CD14-positive monocyte (primary cell): ENCODE data around the gene MEIG1. TPM values are rescaled to one million over a fixed set of nuclear protein-coding genes. Genes with fewer than 3 reads are reported as not detected.
"Not testable (repeated sequence)": the region's sequence is repeated elsewhere in the genome, so short reads cannot be mapped to it uniquely, and the experiment has no call there.

Experiments used
- DNase-seq, 3 donors: peaks; one replicate each; pipeline ENCODE4 v3.0.0-alpha.2; 2011 to 2022
- H2AFZ ChIP-seq: 2 replicates; pipeline ENCODE4 v1.6.0; 2012; ENCODE audit warnings: mild to moderate bottlenecking, low read depth, low read length, inconsistent platforms; ENCODE audit not compliant: insufficient read depth, poor library complexity, severe bottlenecking
- H3K27ac ChIP-seq, 2 donors: 1 replicate in 1 of 2; 2 replicates in 1 of 2; pipeline ENCODE4 v1.5.1; 2012 to 2013; ENCODE audit warnings: low read length in 2 of 2, control low read depth in 1 of 2, inconsistent platforms in 1 of 2, low read depth in 1 of 2, mild to moderate bottlenecking in 1 of 2
- H3K27me3 ChIP-seq, 2 donors: one replicate each; pipeline versions ENCODE4 v1.6.0 to v1.6.1; 2011 to 2013; ENCODE audit warnings: low read length in 2 of 2; ENCODE audit not compliant: control insufficient read depth in 2 of 2, insufficient read depth in 2 of 2
- H3K36me3 ChIP-seq, 2 donors: replicated peaks in 1 of 2; 1 replicate in 1 of 2; 2 replicates in 1 of 2; pipeline versions ENCODE4 v1.5.1 to v1.6.1; 2012 to 2013; ENCODE audit warnings: low read length in 2 of 2, control low read depth in 1 of 2, inconsistent platforms in 1 of 2, mild to moderate bottlenecking in 1 of 2; ENCODE audit not compliant: insufficient read depth in 2 of 2, control insufficient read depth in 1 of 2
- H3K4me1 ChIP-seq, 2 donors: 1 replicate in 1 of 2; 2 replicates in 1 of 2; pipeline versions ENCODE4 v1.5.1 to v1.6.1; 2012 to 2013; ENCODE audit warnings: low read length in 2 of 2, control low read depth in 1 of 2, inconsistent platforms in 1 of 2, mild to moderate bottlenecking in 1 of 2, moderate library complexity in 1 of 2; ENCODE audit not compliant: insufficient read depth in 2 of 2, control insufficient read depth in 1 of 2
- H3K4me2 ChIP-seq: replicated peaks from 2 replicates; pipeline ENCODE3; 2012; ENCODE audit warnings: low read length, moderate library complexity, mild to moderate bottlenecking; ENCODE audit not compliant: poor library complexity, severe bottlenecking; ENCODE audit errors: extremely low read depth
- H3K4me3 ChIP-seq, 3 experiments: fragments of 200-600 bp in 1 of 3; sonication (generic) in 1 of 3; replicated peaks in 1 of 3; 1 replicate in 2 of 3; 2 replicates in 1 of 3; pipeline ENCODE4 v1.5.1; 2011 to 2013; ENCODE audit warnings: low read length in 3 of 3, mild to moderate bottlenecking in 3 of 3, control low read depth in 2 of 3, low read depth in 2 of 3, inconsistent platforms in 1 of 3, moderate library complexity in 1 of 3
- H3K79me2 ChIP-seq: 2 replicates; pipeline ENCODE4 v1.6.0; 2012; ENCODE audit warnings: mild to moderate bottlenecking, control low read depth, inconsistent platforms, low read length, moderate library complexity; ENCODE audit not compliant: insufficient read depth
- H3K9ac ChIP-seq: 2 replicates; pipeline ENCODE4 v1.6.0; 2017; ENCODE audit warnings: low read length, mild to moderate bottlenecking; ENCODE audit not compliant: insufficient read depth, poor library complexity, severe bottlenecking
- H3K9me3 ChIP-seq, 2 donors: replicated peaks in 1 of 2; 1 replicate in 1 of 2; 2 replicates in 1 of 2; pipeline versions ENCODE4 v1.5.1 to v1.6.1; 2012 to 2013; ENCODE audit warnings: low read length in 2 of 2, control low read depth in 1 of 2; ENCODE audit not compliant: control insufficient read depth in 1 of 2, insufficient read depth in 1 of 2
- H4K20me1 ChIP-seq: 2 replicates; pipeline ENCODE4 v1.6.0; 2012; ENCODE audit warnings: mild to moderate bottlenecking, low read length, control low read depth, moderate library complexity; ENCODE audit not compliant: insufficient read depth
- H3K27ac Mint-ChIP-seq, 7 donors: one replicate each; pipeline ENCODE4 v1.8.0; 2020; ENCODE audit warnings: mild to moderate bottlenecking in 7 of 7, mixed read lengths in 7 of 7, moderate library complexity in 6 of 7, inconsistent platforms in 2 of 7
- H3K27me3 Mint-ChIP-seq, 3 donors: one replicate each; pipeline ENCODE4 v1.8.0; 2021 to 2022; ENCODE audit warnings: low read depth in 3 of 3, mild to moderate bottlenecking in 3 of 3, mixed read lengths in 3 of 3, moderate library complexity in 3 of 3, inconsistent platforms in 1 of 3
- H3K36me3 Mint-ChIP-seq, 2 donors: one replicate each; pipeline ENCODE4 v1.8.0; 2020; ENCODE audit warnings: mixed read lengths in 2 of 2, inconsistent platforms in 1 of 2, mild to moderate bottlenecking in 1 of 2
- H3K4me1 Mint-ChIP-seq: one replicate; pipeline ENCODE4 v1.8.0; 2020; ENCODE audit warnings: mild to moderate bottlenecking, mixed read lengths
- H3K4me3 Mint-ChIP-seq, 2 donors: one replicate each; pipeline ENCODE4 v1.8.0; 2020; ENCODE audit warnings: mild to moderate bottlenecking in 2 of 2, mixed read lengths in 2 of 2, moderate library complexity in 1 of 2
- H3K9me3 Mint-ChIP-seq, 7 donors: one replicate each; pipeline ENCODE4 v1.8.0; 2020 to 2022; ENCODE audit warnings: mixed read lengths in 7 of 7, mild to moderate bottlenecking in 6 of 7, moderate library complexity in 6 of 7, inconsistent platforms in 2 of 7
- WGBS: methylation state at CpG from one replicate; pipeline ENCODE4 v1.1.5; 2013; ENCODE audit warnings: missing lambda C conversion rate; ENCODE audit not compliant: insufficient coverage; 5-methylcytosine and 5-hydroxymethylcytosine counted together
- intact Hi-C, 2 donors: fragments of 100-400 bp; cut with micrococcal nuclease; formaldehyde crosslinking; loops; one replicate each; pipeline versions ENCODE4 v1.15.0 to v1.15.1; 2023
- polyA plus RNA-seq, 3 donors: library from polyadenylated mRNA; depleted of rRNA in 1 of 3; unstranded in 2 of 3; stranded (reverse) in 1 of 3; fragments of 300-500 nt in 2 of 3; fragments of >200 nt in 1 of 3; fragmentation: Illumina TruSeq in 2 of 3; gene quantifications; 1 replicate in 2 of 3; 2 replicates in 1 of 3; pipeline ENCODE4 v1.2.3, GENCODE V29; 2012 to 2021
- TF ChIP-seq, protein P1 (sequence below): fragments of 200-600 bp; IDR thresholded peaks from one replicate; pipeline ENCODE4 v1.8.0; 2022; ENCODE audit warnings: antibody characterized with exemption, mild to moderate bottlenecking

The MEIG1 gene
- polyA plus RNA-seq, 3 donors, result 0.47 TPM; not detected in 2

DNA sequence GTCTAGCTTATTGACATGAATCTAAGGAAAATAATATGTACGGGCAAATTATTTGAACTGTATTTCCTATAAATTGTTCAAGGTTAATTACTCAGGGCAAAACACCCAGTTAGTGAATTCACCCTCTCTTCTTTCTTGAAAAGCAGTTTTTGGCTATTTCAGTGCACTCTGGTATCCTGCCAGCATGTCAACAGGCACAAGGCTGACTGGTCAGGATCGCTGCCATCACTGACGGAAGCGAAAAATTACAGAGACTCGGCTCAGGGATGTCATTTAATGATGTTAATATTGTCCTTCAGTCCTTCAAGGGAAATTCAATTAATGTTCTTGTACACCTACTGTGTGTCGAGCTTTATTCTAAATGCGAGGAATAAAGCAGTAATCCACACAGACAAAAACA, 56.3 kb downstream of the MEIG1 start:
- H4K20me1 ChIP-seq, result no peaks in the 10 kb centered on the region
- no peak for DNase-seq
- Mint-ChIP-seq H3K9me3 (no peaks in the 10 kb centered on the region), H3K4me3 (no peak overlapping the region), H3K27ac (no peak overlapping the region), H3K27me3 (peaks cover 2 to 3% (median 2%) of the 10 kb centered on the region in 3 donors), H3K4me1 (no peaks in the 10 kb centered on the region), H3K36me3 (no peaks in the 10 kb centered on the region)
- no peaks in the 10 kb centered on the region for H3K36me3 ChIP-seq
- no peak overlapping the region for H3K4me2 ChIP-seq
- intact Hi-C loops, result no loop called here
- WGBS, result 80% methylated on average over 1 of the region's 7 CpGs
- no peaks in the 10 kb centered on the region for H3K9me3 ChIP-seq
- no peaks in the 10 kb centered on the region for H3K27me3 ChIP-seq
- no peak overlapping the region for H3K4me3 ChIP-seq
- no peak overlapping the region for H3K27ac ChIP-seq
- H3K4me1 ChIP-seq, result no peaks in the 10 kb centered on the region
- no peak overlapping the region for H3K9ac ChIP-seq
- TF ChIP-seq, protein P1, sequence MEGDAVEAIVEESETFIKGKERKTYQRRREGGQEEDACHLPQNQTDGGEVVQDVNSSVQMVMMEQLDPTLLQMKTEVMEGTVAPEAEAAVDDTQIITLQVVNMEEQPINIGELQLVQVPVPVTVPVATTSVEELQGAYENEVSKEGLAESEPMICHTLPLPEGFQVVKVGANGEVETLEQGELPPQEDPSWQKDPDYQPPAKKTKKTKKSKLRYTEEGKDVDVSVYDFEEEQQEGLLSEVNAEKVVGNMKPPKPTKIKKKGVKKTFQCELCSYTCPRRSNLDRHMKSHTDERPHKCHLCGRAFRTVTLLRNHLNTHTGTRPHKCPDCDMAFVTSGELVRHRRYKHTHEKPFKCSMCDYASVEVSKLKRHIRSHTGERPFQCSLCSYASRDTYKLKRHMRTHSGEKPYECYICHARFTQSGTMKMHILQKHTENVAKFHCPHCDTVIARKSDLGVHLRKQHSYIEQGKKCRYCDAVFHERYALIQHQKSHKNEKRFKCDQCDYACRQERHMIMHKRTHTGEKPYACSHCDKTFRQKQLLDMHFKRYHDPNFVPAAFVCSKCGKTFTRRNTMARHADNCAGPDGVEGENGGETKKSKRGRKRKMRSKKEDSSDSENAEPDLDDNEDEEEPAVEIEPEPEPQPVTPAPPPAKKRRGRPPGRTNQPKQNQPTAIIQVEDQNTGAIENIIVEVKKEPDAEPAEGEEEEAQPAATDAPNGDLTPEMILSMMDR, result no peak
- no peaks in the 10 kb centered on the region for H3K79me2 ChIP-seq
- H2AFZ ChIP-seq, result no peak overlapping the region

DNA sequence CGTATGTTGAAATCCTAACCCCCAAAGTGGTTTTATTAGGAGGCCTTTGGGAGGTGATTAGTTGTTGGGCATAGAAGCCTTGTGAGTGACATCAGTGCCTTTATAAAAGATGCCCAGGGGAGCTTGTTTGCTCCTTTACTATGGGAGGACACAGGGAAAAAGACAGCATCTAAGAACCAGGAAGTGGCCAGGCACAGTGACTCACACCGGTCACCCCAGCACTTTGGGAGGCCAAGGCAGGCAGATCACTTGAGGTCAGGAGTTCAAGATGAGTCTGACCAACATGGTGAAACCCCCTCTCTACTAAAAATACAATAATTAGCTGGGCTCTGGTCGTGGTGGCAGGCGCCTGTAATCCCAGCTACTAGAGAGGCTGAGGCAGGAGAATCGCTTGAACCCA, 61.8 kb downstream of the MEIG1 start:
- H2AFZ ChIP-seq, H3K36me3 ChIP-seq, H3K4me3 Mint-ChIP-seq, H3K27me3 Mint-ChIP-seq, H3K4me3 ChIP-seq, H3K9ac ChIP-seq, H3K4me1 ChIP-seq, H3K9me3 ChIP-seq, intact Hi-C loops, H3K79me2 ChIP-seq, H4K20me1 ChIP-seq, H3K4me2 ChIP-seq, H3K27me3 ChIP-seq, H3K27ac ChIP-seq, H3K9me3 Mint-ChIP-seq, H3K36me3 Mint-ChIP-seq: not testable (repeated sequence)
- Mint-ChIP-seq H3K4me1 (peaks cover 13% of the 10 kb centered on the region), H3K27ac (peak overlapping the region in 4 of 7 donors; percentile 2 to 58 (median 32))
- no CpG with 5 or more reads among the region's 5 CpGs for WGBS
- peak; percentile 44 to 80 (median 49) for DNase-seq

Other genes with a start within 250 kb of the MEIG1 start
- 10 to 100 TPM; 27.2 to 68.5 (median 28.4) TPM for gene FAM107B, start 184.5 kb upstream of the MEIG1 start, polyA plus RNA-seq
- under 1 TPM in 2 of 3 donors, not detected in 1; 0.28 TPM for gene CDNF, start 121.4 kb upstream of the MEIG1 start, polyA plus RNA-seq
- gene HSPA14, start 121.1 kb upstream of the MEIG1 start, polyA plus RNA-seq, result 10 to 100 TPM; 10.4 to 19.3 (median 15.4) TPM
- gene MSANTD7, start 121.1 kb upstream of the MEIG1 start, polyA plus RNA-seq, result 1 to 10 TPM; 5.0 to 7.6 (median 7.3) TPM
- gene SUV39H2, start 80.5 kb upstream of the MEIG1 start, polyA plus RNA-seq, result 1 to 10 TPM in 1 of 3 donors, under 1 TPM in 2; 0.85 to 1.2 (median 0.86) TPM
- gene DCLRE1C, start 5.3 kb upstream of the MEIG1 start, polyA plus RNA-seq, result 10 to 100 TPM in 2 of 3 donors, 1 to 10 TPM in 1; 8.9 to 17.6 (median 10.9) TPM
- gene OLAH, start 84.6 kb downstream of the MEIG1 start, polyA plus RNA-seq, result under 1 TPM in 1 of 3 donors, not detected in 2; 0.09 TPM
- under 1 TPM in 1 of 3 donors, not detected in 2; 0.11 TPM for gene ACBD7, start 129.4 kb downstream of the MEIG1 start, polyA plus RNA-seq
- gene RPP38, start 138.0 kb downstream of the MEIG1 start, polyA plus RNA-seq, result 10 to 100 TPM in 2 of 3 donors, 1 to 10 TPM in 1; 8.1 to 13.8 (median 13.3) TPM
- gene NMT2, start 209.3 kb downstream of the MEIG1 start, polyA plus RNA-seq, result 1 to 10 TPM in 1 of 3 donors, under 1 TPM in 2; 0.35 to 1.1 (median 0.36) TPM